Thyroid gland (tissue), 4 donors: Measurements from ENCODE around the gene PLCB1.

Experiments
- CTCF ChIP-seq, 6 experiments: fragments of 200-600 bp in 3 of 6; fragments of 450-650 bp in 3 of 6; sonication (generic) in 3 of 6; IDR thresholded peaks; one replicate each; pipeline ENCODE4 v1.5.1; 2016 to 2019; ENCODE audit warnings: antibody characterized with exemption in 6 of 6, mild to moderate bottlenecking in 2 of 6, inconsistent platforms in 1 of 6, moderate library complexity in 1 of 6
- POLR2A ChIP-seq, 2 donors: fragments of 450-650 bp; IDR thresholded peaks; one replicate each; pipeline ENCODE4 v1.6.1; 2017; ENCODE audit warnings: antibody characterized with exemption in 2 of 2, mild to moderate bottlenecking in 2 of 2, moderate library complexity in 1 of 2

GRCh38 chr20:8633366-8633765, 501.3 kb downstream of the PLCB1 start:
- no peak for TF ChIP-seq CTCF (IDR thresholded peaks at IDR 0.05)
- no peak for TF ChIP-seq POLR2A (IDR thresholded peaks at IDR 0.05)
